MM.1S (cell line): Measurements from ENCODE around the gene GRIA3.

Experiments
- CTCF ChIP-seq: fragments of 300-600 bp; sonication (generic); IDR thresholded peaks from 2 replicates; pipeline ENCODE4 v1.5.1; 2016; ENCODE audit warnings: antibody characterized with exemption, low read length, mixed read lengths
- EZH2 ChIP-seq: fragments of 300-600 bp; sonication (generic); optimal IDR thresholded peaks from 2 replicates; pipeline ENCODE3; 2017; ENCODE audit warnings: low read depth, mild to moderate bottlenecking, antibody characterized with exemption, low read length, mixed read lengths

GRCh38 chrX:123189338-123189737 lies 5.3 kb downstream of the GRIA3 start:
- TF ChIP-seq CTCF (no peak), EZH2 (no peak)
